ENCODE measurements around the gene SCUBE2. TPM values are rescaled to one million over a fixed set of nuclear protein-coding genes. Genes with fewer than 3 reads are reported as not detected.

Gene SCUBE2
- total and polyA plus RNA-seq, 3 donors from 2014 or later = 3.5 to 10.5 (median 5.0) TPM

- intact Hi-C loops (cut with DNase I; ENCODE audit: low total_unique reads) = no loop called here
- no peaks in the 10 kb centered on the region for H3K27me3 ChIP-seq
- H3K4me3 ChIP-seq = peak overlapping the region; percentile 53 to 57
- TF ChIP-seq POLR2A (IDR thresholded peaks at IDR 0.05) (no peak), CTCF (IDR thresholded peaks at IDR 0.05) (no peak)
- WGBS, 2 donors = 14 to 27% methylated on average over 10 to 35 of the region's 69 CpGs
- H3K4me1 ChIP-seq = peaks cover 7% of the 10 kb centered on the region
- no peaks in the 10 kb centered on the region for H3K36me3 ChIP-seq (ENCODE audit: low read depth, missing control alignments)
- H3K27ac ChIP-seq = no peak overlapping the region
- peak; percentile 22 for DNase-seq
- no peaks in the 10 kb centered on the region for H3K9me3 ChIP-seq
Measured at GRCh38 chr11:9004183-9004926, 87.0 kb downstream of the SCUBE2 start.

GRCh38 chr11:9003573-9004182 is 87.7 kb downstream of the SCUBE2 start, which contains the start of gene NRIP3:
TSS of gene NRIP3 (minus strand) at chr11:9004001. CDS start at chr11:9003935, 66 bp downstream.
- intact Hi-C loops (cut with DNase I; ENCODE audit: low total_unique reads) = no loop called here
- TF ChIP-seq POLR2A (IDR thresholded peaks at IDR 0.05) (peak; percentile 31), CTCF (IDR thresholded peaks at IDR 0.05) (no peak)
- no peaks in the 10 kb centered on the region for H3K9me3 ChIP-seq
- peak; percentile 86 for DNase-seq
- no peak within 1 kb of the TSS for H3K27ac ChIP-seq
- H3K36me3 ChIP-seq (ENCODE audit: low read depth, missing control alignments) = no peaks in the 10 kb centered on the region
- 0 to 1% methylated on average over 9 to 42 of the region's 83 CpGs for WGBS, 2 donors
- peaks cover 7% of the 10 kb centered on the region for H3K4me1 ChIP-seq
- no peaks in the 10 kb centered on the region for H3K27me3 ChIP-seq
- peak within 1 kb of the TSS; percentile 53 to 57 for H3K4me3 ChIP-seq

GRCh38 chr11:9002920-9003572 is 88.4 kb downstream of the SCUBE2 start:
- peaks cover 7% of the 10 kb centered on the region for H3K4me1 ChIP-seq
- H3K4me3 ChIP-seq = peak overlapping the region; percentile 53 to 57
- 12 to 15% methylated on average over 8 of the region's 8 CpGs for WGBS, 2 donors
- intact Hi-C loops (cut with DNase I; ENCODE audit: low total_unique reads) = no loop called here
- H3K27me3 ChIP-seq = no peaks in the 10 kb centered on the region
- no peaks in the 10 kb centered on the region for H3K9me3 ChIP-seq
- DNase-seq = no peak
- H3K36me3 ChIP-seq (ENCODE audit: low read depth, missing control alignments) = no peaks in the 10 kb centered on the region
- no peak overlapping the region for H3K27ac ChIP-seq
- TF ChIP-seq POLR2A (IDR thresholded peaks at IDR 0.05) (no peak), CTCF (IDR thresholded peaks at IDR 0.05) (no peak)

- 80 to 81% methylated on average over 6 of the region's 6 CpGs for WGBS, 2 donors
- Histone ChIP-seq H3K27me3 (no peaks in the 10 kb centered on the region), H3K4me1 (peaks cover 7% of the 10 kb centered on the region), H3K4me3 (no peak overlapping the region), H3K27ac (no peak overlapping the region), H3K36me3 (ENCODE audit: low read depth, missing control alignments) (no peaks in the 10 kb centered on the region), H3K9me3 (no peaks in the 10 kb centered on the region)
- intact Hi-C loops (cut with DNase I; ENCODE audit: low total_unique reads) = no loop called here
- no peak for TF ChIP-seq CTCF (IDR thresholded peaks at IDR 0.05)
- no peak for TF ChIP-seq POLR2A (IDR thresholded peaks at IDR 0.05)
- DNase-seq = no peak
Measured at GRCh38 chr11:9001736-9002135, 89.7 kb downstream of the SCUBE2 start.

Measured in testis (tissue), 3 donors.